Ascending aorta (tissue), 2 donors: ENCODE results near the gene LIPJ. TPM values are rescaled to one million over a fixed set of nuclear protein-coding genes. Genes with fewer than 3 reads are reported as not detected.

Source experiments
- DNase-seq, 2 donors: peaks; one replicate each; pipeline ENCODE4 v3.0.0-alpha.2; 2019; ENCODE audit warnings: low spot score in 2 of 2
- H3K27ac ChIP-seq, 2 donors: fragments of 200-600 bp; sonication (generic); one replicate each; pipeline ENCODE4 v1.5.1; 2016 to 2017; ENCODE audit warnings: mild to moderate bottlenecking in 1 of 2
- H3K27me3 ChIP-seq: fragments of 200-600 bp; sonication (generic); one replicate; pipeline ENCODE4 v1.5.1; 2017
- H3K36me3 ChIP-seq, 2 donors: fragments of 200-600 bp; sonication (generic); one replicate each; pipeline ENCODE4 v1.5.1; 2016
- H3K4me1 ChIP-seq, 2 donors: fragments of 200-600 bp; sonication (generic); one replicate each; pipeline ENCODE4 v1.5.1; 2016 to 2017; ENCODE audit warnings: mild to moderate bottlenecking in 1 of 2
- H3K4me3 ChIP-seq, 2 donors: fragments of 200-600 bp; sonication (generic); one replicate each; pipeline ENCODE4 v1.5.1; 2016 to 2017; ENCODE audit warnings: mild to moderate bottlenecking in 1 of 2
- H3K9me3 ChIP-seq, 2 donors: fragments of 200-600 bp; sonication (generic); one replicate each; pipeline ENCODE4 v1.5.1; 2016
- intact Hi-C: fragments of 100-400 bp; cut with DNase I; formaldehyde crosslinking; loops from one replicate; pipeline ENCODE4 v1.15.1; 2023
- total RNA-seq: library from RNA; depleted of rRNA; stranded (reverse); fragments of >200 nt; gene quantifications from one replicate; pipeline ENCODE4 v1.1.0, GENCODE V29; 2016
- TF ChIP-seq, protein P1 (sequence below), 3 experiments: fragments of 200-600 bp in 2 of 3; fragments of 450-650 bp in 1 of 3; sonication (generic) in 2 of 3; IDR thresholded peaks; one replicate each; pipeline ENCODE4 v1.5.1; 2016 to 2019; ENCODE audit warnings: antibody characterized with exemption in 3 of 3, mild to moderate bottlenecking in 1 of 3, moderate library complexity in 1 of 3

LIPJ gene
- total RNA-seq, 1 donor from 2014 or later: not detected

DNA sequence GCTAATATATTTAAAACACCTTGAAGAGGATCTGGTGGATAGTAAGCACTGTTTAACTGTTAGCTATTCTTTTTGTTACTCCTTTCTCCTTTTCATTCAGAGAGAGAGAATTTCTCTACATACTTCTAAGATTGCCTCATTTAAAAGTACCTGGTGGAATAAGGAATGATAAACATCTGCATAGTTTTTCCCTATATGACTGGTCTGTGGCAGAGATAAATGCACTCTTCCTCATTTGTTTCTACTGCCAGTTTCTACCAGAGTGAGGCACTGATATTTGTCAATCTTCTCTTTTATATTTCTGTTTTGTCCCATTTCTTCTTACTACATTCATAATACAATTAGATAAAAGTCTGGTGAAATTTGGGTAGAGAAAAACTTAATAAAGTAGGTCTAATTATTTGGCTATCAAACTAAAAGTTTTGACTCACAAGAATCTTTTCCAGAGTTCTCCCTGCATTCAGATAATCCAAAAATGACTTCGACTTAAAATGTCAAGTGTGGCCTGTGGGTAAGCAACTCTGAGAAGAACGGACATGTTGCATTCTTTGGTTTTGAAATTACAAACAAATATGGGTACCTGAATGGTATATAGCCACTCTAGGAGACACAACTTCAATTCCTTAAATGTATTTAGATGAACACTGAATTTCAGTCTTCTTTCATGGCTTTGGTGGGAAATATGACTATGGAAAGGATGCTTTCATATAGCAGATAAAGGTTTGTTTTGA lies 42.3 kb upstream of the LIPJ start:
- intact Hi-C loops: no loop called here
- DNase-seq: no peak
- Histone ChIP-seq H3K27ac (no peak overlapping the region), H3K4me1 (peaks cover 3 to 6% of the 10 kb centered on the region in 2 donors), H3K4me3 (no peak overlapping the region), H3K9me3 (no peaks in the 10 kb centered on the region), H3K27me3 (no peaks in the 10 kb centered on the region), H3K36me3 (no peaks in the 10 kb centered on the region)
- TF ChIP-seq, protein P1, sequence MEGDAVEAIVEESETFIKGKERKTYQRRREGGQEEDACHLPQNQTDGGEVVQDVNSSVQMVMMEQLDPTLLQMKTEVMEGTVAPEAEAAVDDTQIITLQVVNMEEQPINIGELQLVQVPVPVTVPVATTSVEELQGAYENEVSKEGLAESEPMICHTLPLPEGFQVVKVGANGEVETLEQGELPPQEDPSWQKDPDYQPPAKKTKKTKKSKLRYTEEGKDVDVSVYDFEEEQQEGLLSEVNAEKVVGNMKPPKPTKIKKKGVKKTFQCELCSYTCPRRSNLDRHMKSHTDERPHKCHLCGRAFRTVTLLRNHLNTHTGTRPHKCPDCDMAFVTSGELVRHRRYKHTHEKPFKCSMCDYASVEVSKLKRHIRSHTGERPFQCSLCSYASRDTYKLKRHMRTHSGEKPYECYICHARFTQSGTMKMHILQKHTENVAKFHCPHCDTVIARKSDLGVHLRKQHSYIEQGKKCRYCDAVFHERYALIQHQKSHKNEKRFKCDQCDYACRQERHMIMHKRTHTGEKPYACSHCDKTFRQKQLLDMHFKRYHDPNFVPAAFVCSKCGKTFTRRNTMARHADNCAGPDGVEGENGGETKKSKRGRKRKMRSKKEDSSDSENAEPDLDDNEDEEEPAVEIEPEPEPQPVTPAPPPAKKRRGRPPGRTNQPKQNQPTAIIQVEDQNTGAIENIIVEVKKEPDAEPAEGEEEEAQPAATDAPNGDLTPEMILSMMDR (IDR thresholded peaks at IDR 0.05): no peak

GRCh38 chr10:88545359-88545758 lies 41.2 kb upstream of the LIPJ start:
- H3K27ac ChIP-seq: no peak overlapping the region

DNA sequence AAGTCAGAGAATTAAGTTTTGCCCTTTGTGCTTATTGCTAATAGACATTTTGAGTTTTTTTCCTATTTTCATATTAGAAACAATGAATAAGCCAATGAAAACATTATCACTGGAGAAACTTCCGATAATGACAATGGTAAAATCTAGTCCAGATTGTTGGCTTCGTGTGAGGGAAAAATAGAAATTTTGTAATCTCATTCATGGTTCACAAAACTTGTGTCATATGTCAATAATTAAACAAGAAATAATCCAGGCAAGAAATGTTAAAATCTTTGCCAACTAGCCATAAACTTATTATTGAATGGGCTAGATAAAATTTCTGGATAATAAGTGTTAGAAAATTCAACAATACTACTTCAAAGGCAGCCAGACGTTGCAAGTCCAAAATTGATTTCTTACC lies 40.1 kb upstream of the LIPJ start:
- TF ChIP-seq, protein P1 (IDR thresholded peaks at IDR 0.05): no peak
- DNase-seq: no peak
- peaks cover 2 to 3% of the 10 kb centered on the region in 2 donors for H3K4me1 ChIP-seq
- no peaks in the 10 kb centered on the region for H3K36me3 ChIP-seq
- H3K27ac ChIP-seq: no peak overlapping the region
- H3K4me3 ChIP-seq: no peak overlapping the region
- H3K9me3 ChIP-seq: no peaks in the 10 kb centered on the region
- no peaks in the 10 kb centered on the region for H3K27me3 ChIP-seq
- intact Hi-C loops: no loop called here

More at GRCh38 chr10:88545359-88545758, 41.2 kb upstream of the LIPJ start:
- H3K4me1 ChIP-seq: peaks cover 3 to 5% of the 10 kb centered on the region in 2 donors
- no peak for DNase-seq
- no peaks in the 10 kb centered on the region for H3K36me3 ChIP-seq
- TF ChIP-seq, protein P1 (IDR thresholded peaks at IDR 0.05): no peak
- intact Hi-C loops: no loop called here
- no peak overlapping the region for H3K4me3 ChIP-seq
- H3K27me3 ChIP-seq: no peaks in the 10 kb centered on the region
- H3K9me3 ChIP-seq: no peaks in the 10 kb centered on the region

DNA sequence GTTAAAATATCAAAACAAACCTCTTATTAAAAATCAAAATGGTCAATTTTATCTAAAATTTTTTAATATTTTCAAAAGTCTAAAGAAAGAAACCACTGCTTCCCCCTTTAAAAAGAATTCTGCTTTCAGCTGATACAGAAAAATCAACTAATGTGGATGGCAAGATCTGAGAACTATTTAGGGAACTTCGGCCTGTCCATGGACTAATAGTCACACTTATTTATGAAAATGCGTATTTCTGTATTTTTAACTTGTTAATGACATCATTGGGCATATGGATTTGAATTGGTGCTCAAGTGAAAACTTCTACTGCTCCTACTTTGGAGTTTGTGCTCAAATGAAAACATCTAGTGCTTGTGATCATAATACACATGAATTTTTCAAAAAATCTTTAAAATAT lies 35.3 kb upstream of the LIPJ start:
- no peak overlapping the region for H3K27ac ChIP-seq
- no peaks in the 10 kb centered on the region for H3K4me1 ChIP-seq
- H3K36me3 ChIP-seq: no peaks in the 10 kb centered on the region
- no peaks in the 10 kb centered on the region for H3K9me3 ChIP-seq
- no peak for DNase-seq
- H3K27me3 ChIP-seq: no peaks in the 10 kb centered on the region
- intact Hi-C loops: loop anchor here (5.0 kb wide), 1 partner anchor 149 kb away; no protein-coding TSS in a partner anchor
- TF ChIP-seq, protein P1 (IDR thresholded peaks at IDR 0.05): no peak
- H3K4me3 ChIP-seq: no peak overlapping the region

DNA sequence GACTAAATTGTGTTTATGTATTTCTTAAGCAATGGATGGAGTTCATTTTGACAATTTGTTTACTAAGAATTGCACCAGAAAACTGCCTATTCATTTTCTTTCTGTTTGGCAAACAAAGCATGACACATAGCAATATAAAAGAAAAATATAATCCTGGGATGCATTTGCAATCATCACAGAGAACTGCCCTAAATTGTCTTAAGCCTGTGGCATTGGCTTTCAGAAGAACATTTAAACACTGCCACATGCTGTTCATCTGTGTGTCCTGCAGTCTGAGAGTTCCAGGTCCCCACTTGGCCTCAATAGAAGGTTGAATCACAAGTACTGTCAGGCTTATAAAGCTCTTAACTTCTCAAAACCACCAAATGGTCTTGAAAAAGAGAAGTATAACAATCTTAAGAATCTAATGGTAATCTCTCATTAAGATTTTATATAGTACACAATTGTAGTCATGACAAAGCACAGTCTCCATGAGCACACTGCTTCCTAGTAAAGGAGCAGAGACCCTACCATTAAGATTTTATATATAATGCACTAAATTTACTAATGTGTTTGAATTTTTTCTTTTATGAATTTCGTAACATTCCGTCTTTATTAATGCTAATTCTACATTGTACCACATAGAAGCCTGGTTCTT lies 33.3 kb upstream of the LIPJ start:
- peak in 1 of 2 donors; percentile 67 for DNase-seq
- intact Hi-C loops: loop anchor here (1.0 to 5.0 kb wide), 2 partner anchors 151 to 703 kb away; no protein-coding TSS in a partner anchor
- no peak overlapping the region for H3K27ac ChIP-seq

More for the DNA sequence above, 33.3 kb upstream of the LIPJ start:
- no peak overlapping the region for H3K4me3 ChIP-seq
- H3K4me1 ChIP-seq: no peaks in the 10 kb centered on the region
- no peaks in the 10 kb centered on the region for H3K9me3 ChIP-seq
- TF ChIP-seq, protein P1 (IDR thresholded peaks at IDR 0.05): peak; percentile 64 to 82 (median 69)
- no peaks in the 10 kb centered on the region for H3K36me3 ChIP-seq
- H3K27me3 ChIP-seq: no peaks in the 10 kb centered on the region
